Activated CD8-positive, alpha-beta memory T cell treated with anti-CD3 and anti-CD28 coated beads for 24 hours (primary cell): ENCODE results near the gene STK32B.
"Not testable (repeated sequence)": the region's sequence is repeated elsewhere in the genome, so short reads cannot be mapped to it uniquely, and the experiment has no call there.

Experiments
- DNase-seq: peaks from one replicate; pipeline ENCODE4 v3.0.0-alpha.2; 2020

The STK32B gene

GRCh38 chr4:5280069-5280468 is 228.8 kb downstream of the STK32B start:
- not testable (repeated sequence) for DNase-seq

GRCh38 chr4:5280828-5281227 is 229.5 kb downstream of the STK32B start:
- no peak for DNase-seq

- no peak for DNase-seq
Measured at GRCh38 chr4:5283837-5284236, 232.6 kb downstream of the STK32B start.

- no peak for DNase-seq
Measured at GRCh38 chr4:5284517-5284916, 233.2 kb downstream of the STK32B start.

- no peak for DNase-seq
Measured at GRCh38 chr4:5292101-5292500, 240.8 kb downstream of the STK32B start.

GRCh38 chr4:5298000-5298787 is 246.9 kb downstream of the STK32B start:
- not testable (repeated sequence) for DNase-seq

- no peak for DNase-seq
Measured at GRCh38 chr4:5300283-5300682, 249.0 kb downstream of the STK32B start.

- DNase-seq: no peak
Measured at GRCh38 chr4:5307928-5308327, 256.6 kb downstream of the STK32B start.

GRCh38 chr4:5322321-5322720 is 271.0 kb downstream of the STK32B start:
- DNase-seq: no peak

GRCh38 chr4:5330339-5330989 is 279.2 kb downstream of the STK32B start:
- no peak for DNase-seq

- DNase-seq: no peak
Measured at GRCh38 chr4:5337731-5338130, 286.5 kb downstream of the STK32B start.

- DNase-seq: no peak
Measured at GRCh38 chr4:5338531-5338930, 287.3 kb downstream of the STK32B start.

GRCh38 chr4:5340991-5341451 is 289.7 kb downstream of the STK32B start:
- no peak for DNase-seq

GRCh38 chr4:5341526-5341925 is 290.2 kb downstream of the STK32B start:
- no peak for DNase-seq

GRCh38 chr4:5355846-5356245 is 304.6 kb downstream of the STK32B start:
- DNase-seq: no peak

- DNase-seq: no peak
Measured at GRCh38 chr4:5357870-5358269, 306.6 kb downstream of the STK32B start.

- no peak for DNase-seq
Measured at GRCh38 chr4:5361968-5362367, 310.7 kb downstream of the STK32B start.

- no peak for DNase-seq
Measured at GRCh38 chr4:5364406-5364805, 313.1 kb downstream of the STK32B start.

- DNase-seq: no peak
Measured at GRCh38 chr4:5365071-5366008, 314.1 kb downstream of the STK32B start.

- DNase-seq: no peak
Measured at GRCh38 chr4:5366009-5366386, 314.7 kb downstream of the STK32B start.

GRCh38 chr4:5366421-5366820 is 315.1 kb downstream of the STK32B start:
- no peak for DNase-seq

- no peak for DNase-seq
Measured at GRCh38 chr4:5368426-5368825, 317.1 kb downstream of the STK32B start.

- no peak for DNase-seq
Measured at GRCh38 chr4:5370286-5370685, 319.0 kb downstream of the STK32B start.
